Measurements from ENCODE around the gene UNC50. TPM values are rescaled to one million over a fixed set of nuclear protein-coding genes. Genes with fewer than 3 reads are reported as not detected.

Gene UNC50
- polyA plus RNA-seq, 1 donor (not counting 4 experiments of a cell fraction or from before 2014, with no cell fraction given) = 75.2 TPM

- dilution Hi-C loops (cut with MboI; ENCODE audit: extremely low pct_ligation_motif_present, low sequenced_read_pairs) = no loop called here
- TF ChIP-seq CTCF (optimal IDR thresholded peaks at IDR 0.05 in 1 of 3, IDR thresholded peaks at IDR 0.05 in 1 of 3, conservative IDR thresholded peaks at IDR 0.05 in 1 of 3; ENCODE audit: extremely low read depth in 1 of 3, insufficient read depth in 2 of 3, low read length in 3 of 3) (no peak), EZH2 (IDR thresholded peaks at IDR 0.05; ENCODE audit: low read length) (no peak)
Observed at GRCh38 chr2:98572211-98572610, 36.2 kb upstream of the UNC50 start.

GRCh38 chr2:98572676-98573075, 35.7 kb upstream of the UNC50 start:
- Histone ChIP-seq H3K9me1 (ENCODE audit: control insufficient read depth, extremely low read depth, insufficient read depth, low read length) (peaks cover 4% of the 10 kb centered on the region), H3K4me1 (ENCODE audit: control insufficient read depth, extremely low read depth, insufficient read depth, low read length) (peaks cover 16% of the 10 kb centered on the region), H2AFZ (ENCODE audit: control insufficient read depth, low read length) (no peak overlapping the region), H3K4me3 (ENCODE audit: control insufficient read depth in 2 of 3, extremely low read depth in 1 of 3, insufficient read depth in 2 of 3, low read depth in 1 of 3, low read length in 3 of 3) (no peak overlapping the region), H3K9me3 (ENCODE audit: control insufficient read depth, low read depth, low read length) (no peaks in the 10 kb centered on the region), H3K79me2 (ENCODE audit: control insufficient read depth, insufficient read depth, low read length) (no peaks in the 10 kb centered on the region), H3K36me3 (ENCODE audit: control insufficient read depth in 2 of 2, extremely low read depth in 1 of 2, insufficient read depth in 2 of 2, low read length in 2 of 2) (peaks cover 9 to 16% of the 10 kb centered on the region in 2 experiments), H3K9ac (ENCODE audit: control insufficient read depth, extremely low read depth, insufficient read depth, low read length) (no peak overlapping the region), H4K20me1 (ENCODE audit: control insufficient read depth, extremely low read depth, insufficient read depth, low read length) (no peaks in the 10 kb centered on the region), H3K4me2 (ENCODE audit: control insufficient read depth, extremely low read depth, insufficient read depth, low read depth, low read length) (no peak overlapping the region), H3K27ac (ENCODE audit: control insufficient read depth, insufficient read depth, low read length) (no peak overlapping the region), H3K27me3 (ENCODE audit: control insufficient read depth, extremely low read depth, insufficient read depth, low read length) (no peaks in the 10 kb centered on the region)
- TF ChIP-seq CTCF (optimal IDR thresholded peaks at IDR 0.05 in 1 of 3, IDR thresholded peaks at IDR 0.05 in 1 of 3, conservative IDR thresholded peaks at IDR 0.05 in 1 of 3; ENCODE audit: extremely low read depth in 1 of 3, insufficient read depth in 2 of 3, low read length in 3 of 3) (no peak), EZH2 (IDR thresholded peaks at IDR 0.05; ENCODE audit: low read length) (no peak)
- dilution Hi-C loops (cut with MboI; ENCODE audit: extremely low pct_ligation_motif_present, low sequenced_read_pairs) = no loop called here
- no peak for DNase-seq (ENCODE audit: low read depth, low spot score)
- no peak for FAIRE-seq

More at GRCh38 chr2:98572211-98572610, 36.2 kb upstream of the UNC50 start:
- H2AFZ ChIP-seq (ENCODE audit: control insufficient read depth, low read length) = no peak overlapping the region
- H3K9me3 ChIP-seq (ENCODE audit: control insufficient read depth, low read depth, low read length) = no peaks in the 10 kb centered on the region
- peaks cover 4% of the 10 kb centered on the region for H3K9me1 ChIP-seq (ENCODE audit: control insufficient read depth, extremely low read depth, insufficient read depth, low read length)
- H3K4me3 ChIP-seq (ENCODE audit: control insufficient read depth in 2 of 3, extremely low read depth in 1 of 3, insufficient read depth in 2 of 3, low read depth in 1 of 3, low read length in 3 of 3) = no peak overlapping the region
- H3K27ac ChIP-seq (ENCODE audit: control insufficient read depth, insufficient read depth, low read length) = no peak overlapping the region
- peaks cover 8 to 15% of the 10 kb centered on the region in 2 experiments for H3K36me3 ChIP-seq (ENCODE audit: control insufficient read depth in 2 of 2, extremely low read depth in 1 of 2, insufficient read depth in 2 of 2, low read length in 2 of 2)
- FAIRE-seq (no peak), DNase-seq (ENCODE audit: low read depth, low spot score) (no peak)
- no peaks in the 10 kb centered on the region for H3K79me2 ChIP-seq (ENCODE audit: control insufficient read depth, insufficient read depth, low read length)
- no peak overlapping the region for H3K4me2 ChIP-seq (ENCODE audit: control insufficient read depth, extremely low read depth, insufficient read depth, low read depth, low read length)
- no peaks in the 10 kb centered on the region for H3K27me3 ChIP-seq (ENCODE audit: control insufficient read depth, extremely low read depth, insufficient read depth, low read length)
- H3K4me1 ChIP-seq (ENCODE audit: control insufficient read depth, extremely low read depth, insufficient read depth, low read length) = peaks cover 16% of the 10 kb centered on the region
- H3K9ac ChIP-seq (ENCODE audit: control insufficient read depth, extremely low read depth, insufficient read depth, low read length) = no peak overlapping the region
- H4K20me1 ChIP-seq (ENCODE audit: control insufficient read depth, extremely low read depth, insufficient read depth, low read length) = no peaks in the 10 kb centered on the region

Measured in keratinocyte (primary cell).